NAMALWA (cell line): ENCODE measurements around the gene OR2L2.
"Not testable (repeated sequence)": the region's sequence is repeated elsewhere in the genome, so short reads cannot be mapped to it uniquely, and the experiment has no call there.

ENCODE experiments used
- DNase-seq: peaks from one replicate; pipeline ENCODE4 v3.0.0-alpha.2; 2015; ENCODE audit warnings: low spot score

The OR2L2 gene

GRCh38 chr1:248029770-248030169 is at the start of gene OR2L2:
Gene OR2L2, plus strand, starts transcription at chr1:248030070. Its CDS starts 8,198 bp downstream, at chr1:248038268.
- DNase-seq = no peak

- no peak for DNase-seq
Measured at GRCh38 chr1:247992986-247993385, 36.9 kb upstream of the OR2L2 start.

- DNase-seq = no peak
Measured at GRCh38 chr1:247998811-247999210, 31.1 kb upstream of the OR2L2 start.

- DNase-seq = no peak
Measured at GRCh38 chr1:248000169-248000568, 29.7 kb upstream of the OR2L2 start.

- no peak for DNase-seq
Measured at GRCh38 chr1:248007778-248008177, 22.1 kb upstream of the OR2L2 start.

- DNase-seq = no peak
Measured at GRCh38 chr1:248009681-248010080, 20.2 kb upstream of the OR2L2 start.

- no peak for DNase-seq
Measured at GRCh38 chr1:248013229-248013710, 16.6 kb upstream of the OR2L2 start, which contains the start of gene OR2L5. Gene OR2L5, plus strand, starts transcription at chr1:248013660. Its CDS starts 8,288 bp downstream, at chr1:248021948.

GRCh38 chr1:248015803-248016202 is 14.1 kb upstream of the OR2L2 start:
- DNase-seq = no peak

- DNase-seq = no peak
Measured at GRCh38 chr1:248045209-248045608, 15.3 kb downstream of the OR2L2 start.

- DNase-seq = no peak
Measured at GRCh38 chr1:248046536-248046935, 16.7 kb downstream of the OR2L2 start, which contains the start of gene OR2L3. Gene OR2L3, plus strand, starts transcription at chr1:248046836. Its CDS starts 13,846 bp downstream, at chr1:248060682.

- peak; percentile 11 for DNase-seq
Measured at GRCh38 chr1:248047008-248047407, 17.1 kb downstream of the OR2L2 start.

- DNase-seq = no peak
Measured at GRCh38 chr1:248054671-248055070, 24.8 kb downstream of the OR2L2 start.

GRCh38 chr1:248055261-248055660 is 25.4 kb downstream of the OR2L2 start:
- no peak for DNase-seq

GRCh38 chr1:248065071-248065470 is 35.2 kb downstream of the OR2L2 start:
- no peak for DNase-seq

GRCh38 chr1:248065604-248066003 is 35.7 kb downstream of the OR2L2 start:
- DNase-seq = no peak

GRCh38 chr1:248083864-248084263 is 54.0 kb downstream of the OR2L2 start:
- DNase-seq = not testable (repeated sequence)
